ENCODE data around the gene ABCA2. TPM values are rescaled to one million over a fixed set of nuclear protein-coding genes. Genes with fewer than 3 reads are reported as not detected.
A peak's percentile ranks its signal among the peaks of the same experiment; 100 is the strongest.

ABCA2 gene
- total and polyA plus RNA-seq, 9 of the 15 experiments (the other 6 are each of a cell fraction or from before 2014, with no cell fraction given), result 0.69 to 16.3 (median 6.1) TPM; not detected in 2

DNA sequence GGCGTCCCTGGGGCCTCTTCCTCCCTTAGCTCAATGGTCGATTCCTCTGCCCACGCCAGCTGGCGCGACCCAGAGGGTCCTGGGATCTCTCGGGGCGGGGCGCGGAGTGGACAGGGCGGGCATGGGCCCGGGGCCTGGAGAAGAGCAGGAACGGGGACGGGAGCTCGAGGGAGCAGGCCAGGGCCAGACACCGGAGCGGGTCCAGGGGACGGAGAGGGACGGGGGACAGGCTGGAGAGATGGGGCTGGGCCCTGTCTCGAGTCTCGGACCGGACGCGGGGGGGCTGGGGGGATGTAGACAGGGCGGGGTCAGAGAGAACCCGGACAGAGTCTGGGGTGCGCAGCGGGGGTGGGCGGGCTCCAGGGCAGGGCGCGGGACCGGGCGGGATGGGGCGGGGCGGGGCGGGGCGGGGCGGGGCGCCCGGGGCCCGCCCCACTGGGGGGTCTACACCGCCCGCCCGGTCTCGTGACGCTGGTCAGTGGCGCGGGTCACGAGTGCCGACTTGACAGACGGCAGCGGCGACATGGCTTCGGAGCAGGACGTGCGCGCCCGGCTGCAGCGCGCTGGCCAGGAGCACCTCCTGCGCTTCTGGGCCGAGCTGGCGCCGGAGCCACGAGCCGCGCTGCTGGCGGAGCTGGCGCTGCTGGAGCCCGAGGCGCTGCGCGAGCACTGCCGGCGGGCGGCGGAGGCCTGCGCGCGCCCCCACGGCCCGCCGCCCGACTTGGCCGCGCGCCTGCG, 49.1 kb upstream of the ABCA2 start, which contains the start of gene UAP1L1:
TSS of gene UAP1L1 (plus strand) at position 508 of the 738 bp plus-strand sequence. CDS start at position 524, 16 bp downstream.
- peaks cover 17 to 71% of the 10 kb centered on the region in 2 experiments for H3K4me1 ChIP-seq (replicated peaks in 1 of 2; ENCODE audit: control insufficient read depth in 2 of 2, insufficient read depth in 2 of 2, low read length in 2 of 2)
- H3K9me3 ChIP-seq (replicated peaks; ENCODE audit: control insufficient read depth, insufficient read depth, low read depth, low read length), result no peaks in the 10 kb centered on the region
- in situ Hi-C loops (cut with MboI) (no loop called here), intact Hi-C loops (cut with micrococcal nuclease) (no loop called here)
- peak; percentile 59 for ATAC-seq
- peak within 1 kb of the TSS; percentile 19; the same call in 1 of the 3 replicates for H3K27ac ChIP-seq (ENCODE audit: extremely low read depth, low read depth, low read length)
- no peak within 1 kb of the TSS for H2AFZ ChIP-seq (ENCODE audit: low read depth, low read length)
- H4K20me1 ChIP-seq (replicated peaks; ENCODE audit: control insufficient read depth, insufficient read depth, low read length), result no peaks in the 10 kb centered on the region
- H3K9ac ChIP-seq (ENCODE audit: insufficient read depth in 1 of 2, low read depth in 2 of 2, low read length in 2 of 2), result peak within 1 kb of the TSS; percentile 38 to 89; a peak in 3 of 4 replicates
- peak within 1 kb of the TSS; percentile 52; the same call in 1 of the 2 replicates for H3K4me2 ChIP-seq (ENCODE audit: insufficient read depth, low read length)
- BruUV-seq (replicated peaks), result no TSS peak
- ChIA-PET CTCF (ENCODE audit: low intra/inter-chr PET ratio) (no interaction called here), POLR2A (interaction anchor here (0.6 to 1.2 kb wide), 2 partner anchors 12 to 165 kb away, joined by 3 read pairs; no protein-coding TSS in a partner anchor)
- FAIRE-seq, result no peak
- DNase-seq (ENCODE audit: extremely low read depth in 1 of 4, low spot score in 3 of 4), result peak; percentile 42 to 66 (median 62)
- H3K79me2 ChIP-seq (ENCODE audit: control insufficient read depth, insufficient read depth, low read length), result no peaks in the 10 kb centered on the region; the same call in 2 of the 3 replicates
- 62% methylated on average over 9 of the region's 87 CpGs for WGBS (ENCODE audit: insufficient coverage, low coverage, missing lambda C conversion rate)
- H3K4me3 ChIP-seq, result peak within 1 kb of the TSS; percentile 42
- H3K9me1 ChIP-seq (ENCODE audit: control insufficient read depth, insufficient read depth, low read length), result no peaks in the 10 kb centered on the region
- H3K36me3 ChIP-seq (ENCODE audit: control insufficient read depth, insufficient read depth, low read length), result peaks cover 10% of the 10 kb centered on the region; the same call in 1 of the 3 replicates
- no peaks in the 10 kb centered on the region for H3K27me3 ChIP-seq (ENCODE audit: control insufficient read depth in 2 of 2, insufficient read depth in 2 of 2, low read length in 2 of 2)
- TF ChIP-seq ETS2 (tag; IDR thresholded peaks at IDR 0.05; ENCODE audit: borderline replicate concordance, poor library complexity, severe bottlenecking) (no peak), PHB (CRISPR knock-in tag; IDR thresholded peaks at IDR 0.05) (no peak), HNRNPLL (IDR thresholded peaks at IDR 0.05; ENCODE audit: low read depth, low read length, poor library complexity, severe bottlenecking) (peak; percentile 81), CXXC5 (CRISPR knock-in tag; IDR thresholded peaks at IDR 0.05) (0 out of 2 replicates have a peak, but pooled peaks have one; percentile 40), RBM17 (IDR thresholded peaks at IDR 0.05; ENCODE audit: borderline replicate concordance, low read depth, low read length) (no peak), HCFC1 (IDR thresholded peaks at IDR 0.05; ENCODE audit: low read depth, low read length) (no peak), BRF1 (IDR thresholded peaks at IDR 0.05; ENCODE audit: borderline replicate concordance, extremely low read depth, insufficient read length) (no peak), POLR2G (IDR thresholded peaks at IDR 0.05; ENCODE audit: low read depth, low read length) (peak; percentile 3; the same call in 1 of the 2 replicates), MTA3 (IDR thresholded peaks at IDR 0.05; ENCODE audit: borderline replicate concordance) (no peak)
- TF ChIP-seq, protein P1, sequence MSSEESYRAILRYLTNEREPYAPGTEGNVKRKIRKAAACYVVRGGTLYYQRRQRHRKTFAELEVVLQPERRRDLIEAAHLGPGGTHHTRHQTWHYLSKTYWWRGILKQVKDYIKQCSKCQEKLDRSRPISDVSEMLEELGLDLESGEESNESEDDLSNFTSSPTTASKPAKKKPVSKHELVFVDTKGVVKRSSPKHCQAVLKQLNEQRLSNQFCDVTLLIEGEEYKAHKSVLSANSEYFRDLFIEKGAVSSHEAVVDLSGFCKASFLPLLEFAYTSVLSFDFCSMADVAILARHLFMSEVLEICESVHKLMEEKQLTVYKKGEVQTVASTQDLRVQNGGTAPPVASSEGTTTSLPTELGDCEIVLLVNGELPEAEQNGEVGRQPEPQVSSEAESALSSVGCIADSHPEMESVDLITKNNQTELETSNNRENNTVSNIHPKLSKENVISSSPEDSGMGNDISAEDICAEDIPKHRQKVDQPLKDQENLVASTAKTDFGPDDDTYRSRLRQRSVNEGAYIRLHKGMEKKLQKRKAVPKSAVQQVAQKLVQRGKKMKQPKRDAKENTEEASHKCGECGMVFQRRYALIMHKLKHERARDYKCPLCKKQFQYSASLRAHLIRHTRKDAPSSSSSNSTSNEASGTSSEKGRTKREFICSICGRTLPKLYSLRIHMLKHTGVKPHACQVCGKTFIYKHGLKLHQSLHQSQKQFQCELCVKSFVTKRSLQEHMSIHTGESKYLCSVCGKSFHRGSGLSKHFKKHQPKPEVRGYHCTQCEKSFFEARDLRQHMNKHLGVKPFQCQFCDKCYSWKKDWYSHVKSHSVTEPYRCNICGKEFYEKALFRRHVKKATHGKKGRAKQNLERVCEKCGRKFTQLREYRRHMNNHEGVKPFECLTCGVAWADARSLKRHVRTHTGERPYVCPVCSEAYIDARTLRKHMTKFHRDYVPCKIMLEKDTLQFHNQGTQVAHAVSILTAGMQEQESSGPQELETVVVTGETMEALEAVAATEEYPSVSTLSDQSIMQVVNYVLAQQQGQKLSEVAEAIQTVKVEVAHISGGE (CRISPR knock-in tag; IDR thresholded peaks at IDR 0.05), result peak in 1 of 3 experiments; percentile 50; a peak in 1 of 6 replicates
- TF ChIP-seq, protein P2, sequence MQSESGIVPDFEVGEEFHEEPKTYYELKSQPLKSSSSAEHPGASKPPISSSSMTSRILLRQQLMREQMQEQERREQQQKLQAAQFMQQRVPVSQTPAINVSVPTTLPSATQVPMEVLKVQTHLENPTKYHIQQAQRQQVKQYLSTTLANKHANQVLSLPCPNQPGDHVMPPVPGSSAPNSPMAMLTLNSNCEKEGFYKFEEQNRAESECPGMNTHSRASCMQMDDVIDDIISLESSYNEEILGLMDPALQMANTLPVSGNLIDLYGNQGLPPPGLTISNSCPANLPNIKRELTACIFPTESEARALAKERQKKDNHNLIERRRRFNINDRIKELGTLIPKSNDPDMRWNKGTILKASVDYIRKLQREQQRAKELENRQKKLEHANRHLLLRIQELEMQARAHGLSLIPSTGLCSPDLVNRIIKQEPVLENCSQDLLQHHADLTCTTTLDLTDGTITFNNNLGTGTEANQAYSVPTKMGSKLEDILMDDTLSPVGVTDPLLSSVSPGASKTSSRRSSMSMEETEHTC (IDR thresholded peaks at IDR 0.05), result peak; percentile 33; the same call in 1 of the 2 replicates
- TF ChIP-seq, protein P3, sequence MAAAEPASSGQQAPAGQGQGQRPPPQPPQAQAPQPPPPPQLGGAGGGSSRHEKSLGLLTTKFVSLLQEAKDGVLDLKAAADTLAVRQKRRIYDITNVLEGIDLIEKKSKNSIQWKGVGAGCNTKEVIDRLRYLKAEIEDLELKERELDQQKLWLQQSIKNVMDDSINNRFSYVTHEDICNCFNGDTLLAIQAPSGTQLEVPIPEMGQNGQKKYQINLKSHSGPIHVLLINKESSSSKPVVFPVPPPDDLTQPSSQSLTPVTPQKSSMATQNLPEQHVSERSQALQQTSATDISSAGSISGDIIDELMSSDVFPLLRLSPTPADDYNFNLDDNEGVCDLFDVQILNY (CRISPR knock-in tag; IDR thresholded peaks at IDR 0.05), result no peak
- TF ChIP-seq, protein P4, sequence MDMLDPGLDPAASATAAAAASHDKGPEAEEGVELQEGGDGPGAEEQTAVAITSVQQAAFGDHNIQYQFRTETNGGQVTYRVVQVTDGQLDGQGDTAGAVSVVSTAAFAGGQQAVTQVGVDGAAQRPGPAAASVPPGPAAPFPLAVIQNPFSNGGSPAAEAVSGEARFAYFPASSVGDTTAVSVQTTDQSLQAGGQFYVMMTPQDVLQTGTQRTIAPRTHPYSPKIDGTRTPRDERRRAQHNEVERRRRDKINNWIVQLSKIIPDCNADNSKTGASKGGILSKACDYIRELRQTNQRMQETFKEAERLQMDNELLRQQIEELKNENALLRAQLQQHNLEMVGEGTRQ (CRISPR knock-in tag; IDR thresholded peaks at IDR 0.05), result 0 out of 2 replicates have a peak, but pooled peaks have one; percentile 28
